ENCODE results near the gene SLC30A7.

GRCh38 chr1:100883963-100884362, 11.9 kb upstream of the SLC30A7 start:
- TF ChIP-seq EP300 (IDR thresholded peaks at IDR 0.05; ENCODE audit: borderline replicate concordance) = no peak
- TF ChIP-seq REST (IDR thresholded peaks at IDR 0.05; ENCODE audit: low read depth) = no peak
- TF ChIP-seq CREB1 (IDR thresholded peaks at IDR 0.05; ENCODE audit: low read depth) = no peak
- no peak for TF ChIP-seq ZBTB7A (IDR thresholded peaks at IDR 0.05; ENCODE audit: low read depth)
- TF ChIP-seq, protein P1, sequence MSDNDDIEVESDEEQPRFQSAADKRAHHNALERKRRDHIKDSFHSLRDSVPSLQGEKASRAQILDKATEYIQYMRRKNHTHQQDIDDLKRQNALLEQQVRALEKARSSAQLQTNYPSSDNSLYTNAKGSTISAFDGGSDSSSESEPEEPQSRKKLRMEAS (IDR thresholded peaks at IDR 0.05) = no peak
- no peak for TF ChIP-seq CEBPB (IDR thresholded peaks at IDR 0.05)
- TF ChIP-seq FOXM1 (IDR thresholded peaks at IDR 0.05; ENCODE audit: borderline replicate concordance, low read depth) = no peak
- no peak for TF ChIP-seq NFIC (IDR thresholded peaks at IDR 0.05)
- no peak for TF ChIP-seq RAD21 (IDR thresholded peaks at IDR 0.05; ENCODE audit: low read depth)
- no peak for TF ChIP-seq TAF1 (IDR thresholded peaks at IDR 0.05; ENCODE audit: low read depth)
- TF ChIP-seq YY1 (IDR thresholded peaks at IDR 0.05; ENCODE audit: low read depth) = no peak
- no peak for TF ChIP-seq EGR1 (IDR thresholded peaks at IDR 0.05)

Measured in Ishikawa (cell line).